A204.1 (cell line): ENCODE results near the gene SLX9.
"Not testable (repeated sequence)": the region's sequence is repeated elsewhere in the genome, so short reads cannot be mapped to it uniquely, and the experiment has no call there.

ENCODE experiments used
- FAIRE-seq: peaks from 2 replicates; lab custom pipeline; 2012; peaks lifted over from hg19 to GRCh38; lab: Jason Lieb, UNC

Gene SLX9

GRCh38 chr21:45019887-45020537, 80.2 kb downstream of the SLX9 start:
- FAIRE-seq: no peak

DNA sequence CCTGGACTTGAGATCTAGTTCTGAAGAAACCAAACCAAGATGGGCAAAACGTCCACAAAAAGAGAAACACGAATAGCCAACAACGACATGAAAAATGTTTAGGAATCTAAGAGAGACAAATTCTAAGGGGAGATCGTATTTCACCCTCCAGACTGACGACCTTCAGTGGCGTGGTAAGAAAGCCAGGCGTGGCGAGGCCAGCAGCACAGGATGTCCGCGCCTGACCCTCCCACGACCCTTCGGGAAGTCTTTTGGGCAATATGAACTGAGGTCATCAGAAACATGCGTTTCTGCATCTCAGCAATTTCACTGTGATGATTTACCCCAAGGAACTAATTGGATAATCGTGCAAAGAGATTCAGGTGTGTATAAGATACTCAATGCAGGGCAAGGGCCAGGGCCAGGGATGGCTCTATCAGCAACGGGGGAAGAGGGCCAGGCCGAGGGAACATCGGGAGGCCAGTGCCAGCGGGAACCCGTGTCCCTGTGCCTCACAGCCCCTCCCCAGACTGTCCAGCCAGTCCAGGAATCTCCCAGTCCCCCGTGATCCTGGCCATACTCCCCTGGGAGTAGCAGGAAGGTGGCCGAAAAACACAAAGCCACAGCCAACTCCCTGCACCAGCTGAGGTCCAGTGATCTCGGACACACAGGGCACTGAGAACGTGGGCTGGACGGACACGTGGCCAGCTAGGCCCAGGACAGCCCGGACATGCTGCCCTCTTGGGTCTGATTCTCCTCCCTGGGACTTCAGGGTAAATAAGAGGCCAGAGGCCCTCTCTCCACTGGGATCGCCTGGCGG, 81.0 kb downstream of the SLX9 start:
- no peak for FAIRE-seq

- FAIRE-seq: no peak
Observed at GRCh38 chr21:45021428-45022347, 81.9 kb downstream of the SLX9 start.

- FAIRE-seq: no peak
Observed at GRCh38 chr21:45022348-45022675, 82.5 kb downstream of the SLX9 start.

GRCh38 chr21:45022736-45023135, 82.9 kb downstream of the SLX9 start:
- FAIRE-seq: no peak

- FAIRE-seq: not testable (repeated sequence)
Observed at GRCh38 chr21:45024516-45024915, 84.7 kb downstream of the SLX9 start.

DNA sequence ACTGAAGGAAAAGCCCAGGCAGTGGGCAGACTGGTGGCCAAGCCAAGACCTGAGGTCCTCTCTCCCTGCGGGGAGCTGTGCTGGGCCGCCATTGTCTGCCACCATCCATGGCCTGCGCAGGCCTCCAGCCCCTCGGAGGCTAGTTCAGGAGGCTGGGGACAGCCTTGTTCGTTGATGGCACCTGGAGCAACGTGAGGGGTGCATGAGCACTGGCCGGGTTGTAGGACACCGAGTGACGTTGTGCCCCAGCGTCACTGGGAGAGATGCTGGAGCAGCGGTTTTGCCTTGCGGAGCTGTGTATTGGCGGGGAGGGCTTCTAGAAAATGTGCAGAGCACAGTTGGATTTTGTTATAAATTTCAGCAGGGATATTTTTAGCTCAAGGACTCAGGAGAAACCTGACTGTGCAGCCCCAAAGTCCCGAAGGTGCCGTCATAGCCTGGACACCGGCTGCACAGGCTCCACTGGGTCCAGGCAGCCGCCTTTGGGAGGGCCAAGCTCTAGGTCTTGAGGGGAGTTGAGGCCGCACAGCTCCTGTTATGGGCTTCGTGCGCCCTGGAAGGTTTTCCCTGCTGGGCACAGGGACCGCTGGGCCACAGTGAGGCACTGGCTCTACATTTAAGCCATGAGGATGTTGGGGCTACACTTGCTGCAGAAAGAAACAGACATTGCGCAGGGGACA, 86.4 kb downstream of the SLX9 start:
- no peak for FAIRE-seq
